ENCODE measurements around the gene TMPRSS7. TPM values are rescaled to one million over a fixed set of nuclear protein-coding genes. Genes with fewer than 3 reads are reported as not detected.
A peak's percentile ranks its signal among the peaks of the same experiment; 100 is the strongest.

The TMPRSS7 gene
- polyA plus RNA-seq, 1 experiment, result not detected

DNA sequence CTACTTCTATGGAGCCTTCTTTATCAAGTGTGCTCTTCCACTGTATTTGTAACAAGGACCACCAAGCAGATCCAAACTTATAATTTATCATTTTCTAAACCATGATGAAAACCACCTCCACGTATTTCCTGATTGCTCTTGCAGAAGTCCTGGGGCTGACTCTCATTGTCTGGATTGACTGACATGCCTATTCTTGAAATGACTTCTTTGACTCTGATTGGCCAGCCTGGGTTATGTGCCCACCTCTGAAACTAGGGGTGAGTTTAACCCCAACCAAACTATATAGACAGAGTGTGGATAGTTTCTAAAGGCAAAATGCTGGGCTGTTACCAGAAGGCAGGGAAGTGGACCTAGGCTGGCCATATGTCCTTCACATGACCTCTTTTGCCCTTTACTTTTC is 12.7 kb downstream of the TMPRSS7 start:
- CTCF ChIA-PET, result no interaction called here
- TF ChIP-seq, protein P1, sequence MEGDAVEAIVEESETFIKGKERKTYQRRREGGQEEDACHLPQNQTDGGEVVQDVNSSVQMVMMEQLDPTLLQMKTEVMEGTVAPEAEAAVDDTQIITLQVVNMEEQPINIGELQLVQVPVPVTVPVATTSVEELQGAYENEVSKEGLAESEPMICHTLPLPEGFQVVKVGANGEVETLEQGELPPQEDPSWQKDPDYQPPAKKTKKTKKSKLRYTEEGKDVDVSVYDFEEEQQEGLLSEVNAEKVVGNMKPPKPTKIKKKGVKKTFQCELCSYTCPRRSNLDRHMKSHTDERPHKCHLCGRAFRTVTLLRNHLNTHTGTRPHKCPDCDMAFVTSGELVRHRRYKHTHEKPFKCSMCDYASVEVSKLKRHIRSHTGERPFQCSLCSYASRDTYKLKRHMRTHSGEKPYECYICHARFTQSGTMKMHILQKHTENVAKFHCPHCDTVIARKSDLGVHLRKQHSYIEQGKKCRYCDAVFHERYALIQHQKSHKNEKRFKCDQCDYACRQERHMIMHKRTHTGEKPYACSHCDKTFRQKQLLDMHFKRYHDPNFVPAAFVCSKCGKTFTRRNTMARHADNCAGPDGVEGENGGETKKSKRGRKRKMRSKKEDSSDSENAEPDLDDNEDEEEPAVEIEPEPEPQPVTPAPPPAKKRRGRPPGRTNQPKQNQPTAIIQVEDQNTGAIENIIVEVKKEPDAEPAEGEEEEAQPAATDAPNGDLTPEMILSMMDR (IDR thresholded peaks at IDR 0.05; ENCODE audit: low read depth, low read length), result no peak
- Histone ChIP-seq H3K9me3 (ENCODE audit: control insufficient read depth, insufficient read depth, low read length) (no peaks in the 10 kb centered on the region), H3K27me3 (ENCODE audit: control insufficient read depth, insufficient read depth, low read length) (no peaks in the 10 kb centered on the region), H3K4me3 (ENCODE audit: low read depth, low read length) (no peak overlapping the region), H3K27ac (ENCODE audit: low read depth, low read length) (no peak overlapping the region)
- DNase-seq (ENCODE audit: low read depth, low spot score), result no peak
- POLR2A ChIA-PET, result no interaction called here

DNA sequence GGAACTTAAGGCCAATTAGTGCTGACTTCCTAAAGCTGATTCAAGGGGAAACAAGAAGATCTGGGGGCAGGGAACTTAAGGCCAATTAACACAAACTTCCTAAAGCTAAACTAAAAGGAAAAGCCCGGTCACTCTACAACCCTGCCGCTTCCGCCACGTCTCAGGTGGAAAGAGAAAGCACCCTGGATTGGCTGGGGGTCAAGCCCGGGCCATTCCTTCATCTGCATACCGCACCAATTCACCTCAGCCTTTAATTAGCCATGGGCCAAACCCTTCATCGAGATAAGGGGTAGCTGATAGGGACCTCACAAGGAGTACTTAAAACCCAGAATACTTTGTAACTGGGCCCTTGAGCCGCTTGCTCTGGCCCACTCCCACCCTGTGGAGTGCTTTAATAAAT is 14.4 kb downstream of the TMPRSS7 start:
- no peak for DNase-seq (ENCODE audit: low read depth, low spot score)
- TF ChIP-seq, protein P1 (IDR thresholded peaks at IDR 0.05; ENCODE audit: low read depth, low read length), result no peak
- CTCF ChIA-PET, result interaction anchor here (1.4 kb wide), 1 partner anchor 380 kb away, joined by 4 read pairs; no protein-coding TSS in a partner anchor
- no peaks in the 10 kb centered on the region for H3K27me3 ChIP-seq (ENCODE audit: control insufficient read depth, insufficient read depth, low read length)
- H3K27ac ChIP-seq (ENCODE audit: low read depth, low read length), result no peak overlapping the region
- H3K4me3 ChIP-seq (ENCODE audit: low read depth, low read length), result no peak overlapping the region
- POLR2A ChIA-PET, result no interaction called here
- H3K9me3 ChIP-seq (ENCODE audit: control insufficient read depth, insufficient read depth, low read length), result no peaks in the 10 kb centered on the region

DNA sequence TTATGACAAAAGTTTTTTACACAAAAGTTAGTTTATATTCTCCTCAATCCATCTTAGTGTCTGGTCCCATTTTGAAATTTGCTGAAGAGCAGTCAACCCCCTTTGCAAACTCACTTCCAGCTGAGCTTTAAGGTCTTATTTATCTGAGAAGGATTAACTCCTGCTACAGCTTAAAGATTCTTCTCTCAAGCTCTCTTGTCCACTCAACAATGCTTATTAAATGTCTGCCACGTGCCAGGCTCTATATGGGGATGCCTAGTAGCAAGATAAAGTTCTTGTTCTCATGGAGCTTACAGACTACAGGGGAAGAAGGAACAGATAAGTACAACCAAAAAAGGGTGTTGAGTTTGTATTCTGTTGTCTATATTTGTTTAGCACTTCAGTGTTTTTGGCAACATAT is 18.7 kb downstream of the TMPRSS7 start:
- POLR2A ChIA-PET, result interaction anchor here (0.5 to 0.6 kb wide), 2 partner anchors 13 to 58 kb away, joined by 3 to 5 read pairs; no protein-coding TSS in a partner anchor
- CTCF ChIA-PET, result interaction anchor here (0.6 to 2.6 kb wide), 4 partner anchors 9 to 106 kb away, joined by 3 to 62 read pairs (median 6); no protein-coding TSS in a partner anchor

DNA sequence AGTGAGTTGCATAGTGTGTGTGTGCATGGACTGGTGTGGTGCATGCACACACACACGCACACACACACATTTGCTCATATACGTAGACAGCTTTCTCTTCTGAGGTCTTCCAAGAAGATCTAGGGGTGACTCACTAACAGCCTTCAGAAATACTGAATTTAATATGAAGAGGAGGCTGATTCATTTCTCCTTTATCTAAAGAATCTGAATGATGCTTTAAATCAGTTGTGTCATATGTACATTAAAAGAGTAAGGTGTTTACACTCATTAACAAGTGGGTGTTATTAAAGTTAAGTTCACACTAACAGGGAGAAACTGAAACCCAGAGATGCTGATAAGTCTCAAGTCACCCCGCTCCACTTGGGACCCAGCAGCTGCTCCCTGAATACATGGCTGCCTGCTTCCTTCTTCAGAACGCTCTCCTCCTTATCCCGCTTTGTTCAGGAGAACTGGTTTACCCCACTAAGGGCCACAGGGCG is 22.0 kb downstream of the TMPRSS7 start:
- ChIA-PET POLR2A (no interaction called here), CTCF (interaction anchor here (1.0 to 3.4 kb wide), 3 partner anchors 12 to 43 kb away, joined by 3 to 19 read pairs (median 3); no protein-coding TSS in a partner anchor)
- no peak overlapping the region for H3K4me3 ChIP-seq (ENCODE audit: low read depth, low read length)
- no peaks in the 10 kb centered on the region for H3K27me3 ChIP-seq (ENCODE audit: control insufficient read depth, insufficient read depth, low read length)
- TF ChIP-seq, protein P1 (IDR thresholded peaks at IDR 0.05; ENCODE audit: low read depth, low read length), result no peak
- no peak overlapping the region for H3K27ac ChIP-seq (ENCODE audit: low read depth, low read length)
- DNase-seq (ENCODE audit: low read depth, low spot score), result peak; percentile 30
- H3K9me3 ChIP-seq (ENCODE audit: control insufficient read depth, insufficient read depth, low read length), result no peaks in the 10 kb centered on the region

More for the DNA sequence above, 18.7 kb downstream of the TMPRSS7 start:
- no peak overlapping the region for H3K27ac ChIP-seq (ENCODE audit: low read depth, low read length)
- no peak overlapping the region for H3K4me3 ChIP-seq (ENCODE audit: low read depth, low read length)
- TF ChIP-seq, protein P1 (IDR thresholded peaks at IDR 0.05; ENCODE audit: low read depth, low read length), result no peak
- H3K9me3 ChIP-seq (ENCODE audit: control insufficient read depth, insufficient read depth, low read length), result no peaks in the 10 kb centered on the region
- no peak for DNase-seq (ENCODE audit: low read depth, low spot score)
- H3K27me3 ChIP-seq (ENCODE audit: control insufficient read depth, insufficient read depth, low read length), result no peaks in the 10 kb centered on the region

DNA sequence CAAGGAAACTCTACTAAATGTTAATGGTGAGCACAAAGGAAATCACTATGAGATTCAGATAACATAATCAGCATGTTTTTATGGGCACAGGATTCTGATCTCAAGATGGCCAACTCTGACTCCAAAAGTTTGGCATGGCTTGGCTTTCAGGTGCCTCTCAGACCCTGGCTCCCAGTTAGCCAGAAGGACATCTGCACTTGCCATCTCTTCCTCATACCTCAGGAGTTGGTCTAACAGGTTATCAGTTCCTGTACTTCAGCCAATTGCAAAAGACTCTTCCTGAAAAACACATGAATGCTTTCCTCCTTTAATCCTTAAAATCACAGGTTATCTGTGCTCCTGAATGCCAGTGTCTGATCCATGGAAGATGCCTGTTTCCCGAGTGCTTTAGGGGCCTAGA is 25.0 kb downstream of the TMPRSS7 start:
- no peaks in the 10 kb centered on the region for H3K27me3 ChIP-seq (ENCODE audit: control insufficient read depth, insufficient read depth, low read length)
- H3K27ac ChIP-seq (ENCODE audit: low read depth, low read length), result no peak overlapping the region
- ChIA-PET POLR2A (no interaction called here), CTCF (no interaction called here)
- no peak overlapping the region for H3K4me3 ChIP-seq (ENCODE audit: low read depth, low read length)
- TF ChIP-seq, protein P1 (IDR thresholded peaks at IDR 0.05; ENCODE audit: low read depth, low read length), result no peak
- no peak for DNase-seq (ENCODE audit: low read depth, low spot score)
- no peaks in the 10 kb centered on the region for H3K9me3 ChIP-seq (ENCODE audit: control insufficient read depth, insufficient read depth, low read length)

Data from AG04450 (cell line).